Measurements from ENCODE around the gene RIMBP3B.
"Not testable (repeated sequence)": the region's sequence is repeated elsewhere in the genome, so short reads cannot be mapped to it uniquely, and the experiment has no call there.

DNA sequence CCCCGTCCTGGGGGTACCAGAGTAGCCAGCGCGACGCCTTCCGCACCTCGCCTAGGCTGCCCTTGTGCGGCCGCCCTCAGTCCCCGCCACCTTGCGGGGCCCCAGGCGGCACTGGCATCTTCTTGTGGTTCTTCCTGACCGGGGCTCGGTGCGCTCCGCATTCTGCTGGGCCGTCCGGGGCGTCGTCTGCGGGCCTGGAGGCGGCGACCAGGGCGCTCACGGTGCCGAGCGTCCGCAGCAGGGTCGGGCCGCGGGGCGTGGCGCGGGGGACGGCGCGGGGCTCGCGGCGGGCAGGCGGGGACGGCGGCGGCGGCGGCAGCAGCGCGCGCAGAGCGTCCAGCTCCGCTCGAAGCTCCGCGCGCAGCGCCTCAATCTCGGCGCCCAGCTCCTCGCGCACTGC lies 23.0 kb upstream of the RIMBP3B start:
- TF ChIP-seq POLR2A (IDR thresholded peaks at IDR 0.05) = not testable (repeated sequence)
- TF ChIP-seq, protein P1, sequence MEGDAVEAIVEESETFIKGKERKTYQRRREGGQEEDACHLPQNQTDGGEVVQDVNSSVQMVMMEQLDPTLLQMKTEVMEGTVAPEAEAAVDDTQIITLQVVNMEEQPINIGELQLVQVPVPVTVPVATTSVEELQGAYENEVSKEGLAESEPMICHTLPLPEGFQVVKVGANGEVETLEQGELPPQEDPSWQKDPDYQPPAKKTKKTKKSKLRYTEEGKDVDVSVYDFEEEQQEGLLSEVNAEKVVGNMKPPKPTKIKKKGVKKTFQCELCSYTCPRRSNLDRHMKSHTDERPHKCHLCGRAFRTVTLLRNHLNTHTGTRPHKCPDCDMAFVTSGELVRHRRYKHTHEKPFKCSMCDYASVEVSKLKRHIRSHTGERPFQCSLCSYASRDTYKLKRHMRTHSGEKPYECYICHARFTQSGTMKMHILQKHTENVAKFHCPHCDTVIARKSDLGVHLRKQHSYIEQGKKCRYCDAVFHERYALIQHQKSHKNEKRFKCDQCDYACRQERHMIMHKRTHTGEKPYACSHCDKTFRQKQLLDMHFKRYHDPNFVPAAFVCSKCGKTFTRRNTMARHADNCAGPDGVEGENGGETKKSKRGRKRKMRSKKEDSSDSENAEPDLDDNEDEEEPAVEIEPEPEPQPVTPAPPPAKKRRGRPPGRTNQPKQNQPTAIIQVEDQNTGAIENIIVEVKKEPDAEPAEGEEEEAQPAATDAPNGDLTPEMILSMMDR (IDR thresholded peaks at IDR 0.05) = not testable (repeated sequence)

Data from transverse colon (tissue), 3 donors.